Stimulated activated CD4-positive, alpha-beta T cell treated with anti-CD3 and anti-CD28 coated beads, Interleukin-15, amount 100 ng/mL, for 48 hours (primary cell): Measurements from ENCODE around the gene DSCAM.

Experiments
- DNase-seq, 2 donors: peaks; one replicate each; pipeline ENCODE4 v3.0.0-alpha.2; 2020; ENCODE audit warnings: low read depth in 2 of 2

Gene DSCAM

DNA sequence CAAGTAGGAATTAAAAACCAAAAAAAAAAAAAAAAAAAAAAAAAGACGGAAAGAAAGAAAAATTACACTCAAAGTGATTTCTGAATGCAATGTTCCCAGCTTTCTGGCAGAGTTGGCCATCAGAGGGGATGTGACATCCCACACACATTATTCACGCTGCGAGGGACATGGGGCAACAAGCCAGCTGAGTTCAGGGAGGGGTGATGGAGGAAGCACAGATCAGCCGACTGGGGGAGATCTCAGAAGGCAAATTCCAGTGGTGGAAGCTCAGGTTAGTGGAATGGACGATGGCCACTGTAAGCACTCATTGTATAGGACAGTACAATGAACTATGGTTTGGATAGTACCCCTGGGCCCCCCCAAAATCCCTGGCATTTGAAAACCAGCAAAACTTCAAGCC lies 667.8 kb downstream of the DSCAM start:
- DNase-seq, result no peak

DNA sequence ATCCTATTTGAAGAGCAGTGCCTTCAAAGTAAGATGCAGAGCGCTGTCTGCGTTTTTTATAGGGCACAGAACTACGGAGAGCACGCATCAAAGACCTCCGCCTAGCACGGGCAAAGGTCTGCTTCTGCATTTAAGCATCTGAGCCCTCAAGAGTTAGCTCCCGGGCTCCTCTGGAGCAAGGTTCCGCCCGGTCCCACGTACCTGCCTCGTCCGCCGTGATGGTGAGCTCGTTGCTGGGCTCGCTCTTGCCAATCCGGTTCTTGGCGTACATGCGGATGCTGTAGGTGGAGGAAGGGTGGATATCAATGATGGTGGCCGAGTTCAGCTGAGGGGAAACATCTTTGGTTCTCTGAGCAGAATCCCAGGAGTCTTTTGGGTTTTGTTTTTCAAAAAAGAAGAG lies 668.2 kb downstream of the DSCAM start:
- no peak for DNase-seq

DNA sequence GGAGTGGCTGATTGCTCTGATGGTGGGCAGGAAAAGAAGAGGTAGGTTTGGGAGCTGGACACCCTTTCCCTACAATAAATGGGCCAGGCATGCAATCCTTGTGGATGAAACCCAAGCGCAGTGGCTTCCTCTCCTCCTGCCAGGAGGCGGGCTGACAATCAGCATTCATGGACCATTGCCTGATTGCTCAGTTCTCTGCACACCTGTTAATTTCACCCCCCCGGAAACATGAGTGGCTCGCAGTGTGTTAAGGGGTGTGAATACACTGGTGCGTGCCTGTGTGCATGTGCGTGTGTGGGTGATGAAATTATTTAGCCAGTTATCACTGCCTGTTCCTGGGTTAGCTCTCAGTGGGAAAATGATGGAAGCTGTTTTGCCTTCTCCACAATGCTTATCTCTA lies 669.0 kb downstream of the DSCAM start:
- no peak for DNase-seq

GRCh38 chr21:40176724-40177123 lies 670.2 kb downstream of the DSCAM start:
- DNase-seq, result no peak

DNA sequence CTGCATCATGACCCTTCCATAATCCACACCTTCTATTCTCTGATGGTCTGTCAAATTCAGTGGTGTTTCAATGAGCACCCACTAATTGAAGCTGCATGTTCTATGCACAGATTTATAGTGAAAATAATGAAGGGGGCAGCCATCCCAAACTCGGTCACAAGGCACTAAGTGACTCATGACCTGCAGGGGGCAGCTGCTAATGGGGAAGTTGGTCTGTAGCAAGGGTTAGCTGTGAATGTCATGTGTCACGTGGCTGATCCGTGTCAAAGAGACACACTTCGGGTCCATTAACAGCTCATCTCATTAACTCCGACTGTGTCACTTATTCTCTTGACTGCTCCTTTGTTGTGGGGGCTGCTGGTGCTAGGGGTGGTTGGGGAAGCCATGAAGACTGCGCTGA lies 673.1 kb downstream of the DSCAM start:
- DNase-seq, result no peak

DNA sequence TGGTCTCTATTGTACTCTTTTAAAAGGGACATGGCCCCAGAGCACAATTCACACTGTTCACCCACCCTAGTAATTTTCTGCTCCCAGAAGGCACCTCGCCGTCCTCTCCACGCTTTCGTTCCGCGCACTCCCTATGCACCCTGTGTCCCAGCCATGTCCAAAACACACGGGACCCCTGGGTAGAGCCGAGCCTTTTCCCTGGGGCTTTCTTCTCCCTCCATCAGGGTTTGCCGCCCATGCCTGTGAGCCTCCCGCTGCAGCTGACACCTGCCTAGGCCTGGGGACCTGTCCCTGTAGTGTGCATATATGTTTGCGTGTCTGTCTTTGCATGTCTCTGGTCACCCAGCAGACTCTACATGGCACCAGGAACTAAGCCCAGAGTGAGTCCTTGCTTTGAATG lies 677.0 kb downstream of the DSCAM start:
- no peak for DNase-seq

GRCh38 chr21:40166291-40166843 lies 680.6 kb downstream of the DSCAM start:
- DNase-seq, result no peak

DNA sequence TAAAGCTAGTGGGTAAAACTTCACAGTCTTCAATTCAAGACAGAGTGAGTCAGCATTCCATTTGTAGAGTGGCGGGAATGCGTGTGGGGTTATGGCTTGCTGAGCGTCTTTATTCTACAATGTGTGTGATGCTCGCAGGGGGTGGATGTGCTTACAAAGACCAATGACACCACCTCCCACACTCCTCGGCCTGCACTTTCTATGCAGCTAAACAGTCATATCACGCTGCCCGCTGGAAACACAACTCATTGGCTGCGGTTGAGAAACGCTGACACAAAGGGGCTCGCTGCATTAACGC lies 681.2 kb downstream of the DSCAM start:
- DNase-seq, result no peak

- DNase-seq, result no peak
Measured at GRCh38 chr21:40164905-40165772, 681.8 kb downstream of the DSCAM start.

DNA sequence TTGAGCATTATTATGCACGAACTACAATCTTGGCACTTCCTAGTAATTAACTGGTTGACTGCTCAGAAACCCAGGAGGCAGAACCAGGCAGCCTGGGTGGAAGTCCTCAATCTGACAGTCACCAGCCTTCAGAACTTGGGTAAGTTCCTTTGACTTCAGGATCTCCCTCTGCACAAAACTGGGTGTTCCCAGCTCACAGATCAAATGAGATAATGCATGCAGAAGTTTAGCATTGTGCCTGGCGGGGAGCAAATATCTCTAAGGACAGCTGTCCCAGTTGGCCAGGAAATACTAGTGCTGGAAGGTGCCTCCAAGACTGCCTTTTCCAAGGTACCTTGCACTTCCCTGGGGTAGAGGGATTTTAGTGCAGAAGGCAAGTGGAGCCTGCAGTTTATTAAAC lies 684.9 kb downstream of the DSCAM start:
- no peak for DNase-seq

DNA sequence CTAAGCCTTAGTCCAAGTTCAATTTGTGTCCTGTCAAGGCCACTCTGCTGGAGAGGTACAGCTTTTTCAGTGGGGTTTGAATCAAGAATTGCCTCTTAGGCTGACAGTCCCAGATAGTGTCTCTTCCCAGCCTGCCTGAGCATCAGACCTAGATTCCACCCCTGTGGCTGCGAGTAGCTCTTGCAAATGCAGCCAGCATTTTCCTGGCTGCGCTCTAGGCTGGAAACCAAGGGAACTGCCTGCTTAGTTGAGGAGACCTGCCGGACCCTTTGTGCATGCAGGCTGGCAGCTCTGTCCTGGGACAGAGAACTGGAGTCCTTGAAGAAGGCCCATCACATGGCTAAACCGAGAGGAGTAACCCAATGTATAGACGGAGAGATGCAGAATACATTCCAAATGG lies 686.0 kb downstream of the DSCAM start:
- DNase-seq, result no peak

- no peak for DNase-seq
Measured at GRCh38 chr21:40158366-40158765, 688.6 kb downstream of the DSCAM start.

- no peak for DNase-seq
Measured at GRCh38 chr21:40155563-40155962, 691.4 kb downstream of the DSCAM start.

GRCh38 chr21:40153351-40153750 lies 693.6 kb downstream of the DSCAM start:
- no peak for DNase-seq

- DNase-seq, result no peak
Measured at GRCh38 chr21:40152476-40152875, 694.5 kb downstream of the DSCAM start.

DNA sequence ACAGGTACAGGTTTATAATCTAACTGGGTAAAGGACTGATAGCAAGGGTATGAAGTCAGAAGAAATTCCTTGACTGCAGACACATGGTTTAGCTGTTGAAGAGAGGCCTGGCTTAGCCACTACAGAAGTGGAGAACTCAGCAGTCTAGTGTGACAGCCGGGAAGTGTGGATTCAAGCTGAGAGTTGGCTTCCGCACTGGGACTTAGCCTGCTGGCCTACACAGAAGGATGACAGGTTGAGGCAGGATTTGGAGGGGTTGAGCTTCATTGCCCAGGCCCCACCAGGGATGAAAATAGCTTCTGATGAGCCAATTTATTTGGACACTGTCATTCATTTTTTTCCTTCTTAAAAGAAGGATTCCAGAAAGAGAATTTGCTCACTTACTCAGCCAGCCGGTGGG lies 695.3 kb downstream of the DSCAM start:
- DNase-seq, result no peak

- no peak for DNase-seq
Measured at GRCh38 chr21:40146216-40146837, 700.6 kb downstream of the DSCAM start.

- DNase-seq, result peak; percentile 7 to 31
Measured at GRCh38 chr21:40143822-40144525, 703.0 kb downstream of the DSCAM start.

- no peak for DNase-seq
Measured at GRCh38 chr21:40141621-40142020, 705.3 kb downstream of the DSCAM start.

DNA sequence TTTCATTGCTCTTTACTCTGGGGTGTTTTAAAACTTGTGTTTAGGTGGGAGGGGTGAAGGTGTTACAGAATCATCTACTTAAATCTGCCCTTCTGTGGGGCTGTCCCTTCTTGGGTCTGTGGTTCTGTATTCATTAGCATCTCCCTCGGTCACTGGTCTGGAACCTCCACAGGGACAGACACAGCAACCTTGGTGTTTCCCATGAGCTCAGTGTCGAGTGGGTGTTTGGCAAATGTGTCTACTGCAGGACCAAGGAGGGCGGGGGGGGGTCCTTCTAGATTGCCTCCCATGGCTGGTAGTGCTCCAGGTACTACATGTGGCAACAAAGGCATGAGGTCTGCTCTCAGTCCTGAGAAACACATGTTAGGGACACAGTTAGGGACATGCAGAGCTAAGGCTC lies 706.3 kb downstream of the DSCAM start:
- DNase-seq, result no peak

- no peak for DNase-seq
Measured at GRCh38 chr21:40139636-40140035, 707.3 kb downstream of the DSCAM start.

DNA sequence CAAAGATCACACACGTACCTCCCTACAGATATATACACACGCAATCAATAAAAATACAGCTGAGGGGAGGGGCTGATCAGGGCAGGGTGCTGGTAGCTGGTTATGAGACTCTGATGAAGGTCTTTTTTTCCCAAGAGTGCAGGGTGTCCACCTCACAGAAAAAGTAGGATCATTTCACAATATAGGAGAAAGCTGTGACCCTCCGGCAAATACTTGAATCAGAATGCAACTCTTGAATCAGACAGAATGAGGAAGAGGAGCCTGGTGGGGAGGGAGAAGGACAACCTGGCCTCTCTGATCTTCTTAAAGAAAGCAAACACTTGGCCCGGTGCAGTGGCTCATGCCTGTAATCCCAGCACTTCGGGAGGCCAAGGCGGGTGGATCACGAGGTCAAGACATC lies 710.4 kb downstream of the DSCAM start:
- DNase-seq, result no peak
